ENCODE results near the gene ZBTB7A.

ZBTB7A gene

DNA sequence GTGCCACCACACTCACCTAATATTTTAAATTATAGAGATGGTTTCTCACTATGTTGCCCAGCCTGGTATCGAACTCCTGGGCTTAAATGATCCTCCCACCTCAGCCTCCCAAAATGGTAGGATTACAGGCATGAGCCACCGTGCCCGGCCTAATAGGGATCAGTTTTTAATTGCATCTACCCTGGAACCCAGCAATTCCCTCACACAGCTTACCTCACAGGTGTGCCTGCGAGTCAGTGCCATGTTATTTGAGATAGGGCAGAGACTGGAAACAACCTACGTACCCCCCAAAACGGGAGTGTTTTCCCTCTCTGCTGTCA lies 42.9 kb upstream of the ZBTB7A start:
- no peak overlapping the region for H3K4me3 ChIP-seq (ENCODE audit: low read depth, low read length)
- TF ChIP-seq, protein P1, sequence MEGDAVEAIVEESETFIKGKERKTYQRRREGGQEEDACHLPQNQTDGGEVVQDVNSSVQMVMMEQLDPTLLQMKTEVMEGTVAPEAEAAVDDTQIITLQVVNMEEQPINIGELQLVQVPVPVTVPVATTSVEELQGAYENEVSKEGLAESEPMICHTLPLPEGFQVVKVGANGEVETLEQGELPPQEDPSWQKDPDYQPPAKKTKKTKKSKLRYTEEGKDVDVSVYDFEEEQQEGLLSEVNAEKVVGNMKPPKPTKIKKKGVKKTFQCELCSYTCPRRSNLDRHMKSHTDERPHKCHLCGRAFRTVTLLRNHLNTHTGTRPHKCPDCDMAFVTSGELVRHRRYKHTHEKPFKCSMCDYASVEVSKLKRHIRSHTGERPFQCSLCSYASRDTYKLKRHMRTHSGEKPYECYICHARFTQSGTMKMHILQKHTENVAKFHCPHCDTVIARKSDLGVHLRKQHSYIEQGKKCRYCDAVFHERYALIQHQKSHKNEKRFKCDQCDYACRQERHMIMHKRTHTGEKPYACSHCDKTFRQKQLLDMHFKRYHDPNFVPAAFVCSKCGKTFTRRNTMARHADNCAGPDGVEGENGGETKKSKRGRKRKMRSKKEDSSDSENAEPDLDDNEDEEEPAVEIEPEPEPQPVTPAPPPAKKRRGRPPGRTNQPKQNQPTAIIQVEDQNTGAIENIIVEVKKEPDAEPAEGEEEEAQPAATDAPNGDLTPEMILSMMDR (conservative IDR thresholded peaks at IDR 0.05; ENCODE audit: low read depth, low read length) = no peak
- DNase-seq (ENCODE audit: low read depth) = no peak

DNA sequence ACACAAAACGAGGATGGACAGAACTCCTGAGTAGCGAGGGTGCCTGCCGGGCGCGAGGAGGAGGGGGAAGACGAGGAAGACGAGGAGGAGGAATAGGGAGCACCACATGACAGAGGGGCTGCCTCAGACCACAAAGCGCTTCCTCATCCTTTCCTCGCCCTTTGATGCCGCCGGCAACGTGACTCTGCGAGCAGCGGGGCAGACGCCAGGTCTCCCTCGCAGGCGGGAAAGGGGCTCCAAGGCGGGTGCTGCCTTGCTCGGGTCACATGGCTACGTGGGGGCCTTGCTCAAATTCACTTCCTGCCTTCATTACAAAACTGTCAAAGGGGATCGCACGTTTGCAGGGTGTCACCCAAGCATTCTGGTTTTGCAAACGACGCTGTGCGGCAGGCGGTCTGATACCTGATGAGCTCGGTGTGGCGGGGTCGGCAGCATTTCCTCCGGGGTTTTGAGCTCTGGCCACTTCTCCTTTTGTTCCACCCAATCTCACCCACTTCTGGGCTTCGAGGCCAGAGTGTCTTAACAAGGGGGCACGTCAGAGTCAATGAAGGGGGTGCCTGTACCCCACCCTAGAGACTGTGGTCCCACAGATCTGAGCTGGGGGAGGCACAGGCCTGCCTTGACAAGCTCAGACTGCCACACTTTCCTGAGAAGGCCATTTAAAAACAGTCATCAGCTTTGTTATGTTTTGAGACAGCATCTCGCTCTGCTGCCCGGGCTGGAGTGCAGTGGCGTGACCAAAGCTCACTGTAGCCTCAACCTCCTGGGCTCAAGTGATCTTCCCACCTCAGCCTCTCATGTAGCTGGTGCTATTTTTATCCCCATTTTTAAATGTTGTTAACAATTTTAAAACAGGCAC lies 42.3 kb upstream of the ZBTB7A start:
- no peak overlapping the region for H3K4me3 ChIP-seq (ENCODE audit: low read depth, low read length)
- TF ChIP-seq, protein P1 (conservative IDR thresholded peaks at IDR 0.05; ENCODE audit: low read depth, low read length) = no peak
- no peak for DNase-seq (ENCODE audit: low read depth)

DNA sequence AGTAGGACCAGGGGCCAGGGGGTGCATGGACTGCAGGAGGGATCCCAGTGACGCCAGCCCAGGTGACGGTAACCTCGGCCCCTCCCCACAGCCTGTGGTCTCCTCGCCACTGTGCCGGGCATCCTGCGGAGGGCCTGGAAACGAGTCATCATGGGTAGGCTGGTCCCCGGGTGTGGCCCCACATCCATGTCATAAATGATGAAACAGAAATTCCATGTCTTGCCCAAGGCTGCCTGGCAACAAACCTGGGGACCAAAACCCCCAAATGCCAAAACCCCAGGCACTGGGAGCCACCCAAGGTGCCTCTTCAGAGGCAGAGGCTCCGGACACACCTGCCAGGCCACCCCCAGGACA lies 36.4 kb upstream of the ZBTB7A start:
- no peak overlapping the region for H3K4me3 ChIP-seq (ENCODE audit: low read depth, low read length)
- DNase-seq (ENCODE audit: low read depth) = no peak
- TF ChIP-seq, protein P1 (conservative IDR thresholded peaks at IDR 0.05; ENCODE audit: low read depth, low read length) = no peak

DNA sequence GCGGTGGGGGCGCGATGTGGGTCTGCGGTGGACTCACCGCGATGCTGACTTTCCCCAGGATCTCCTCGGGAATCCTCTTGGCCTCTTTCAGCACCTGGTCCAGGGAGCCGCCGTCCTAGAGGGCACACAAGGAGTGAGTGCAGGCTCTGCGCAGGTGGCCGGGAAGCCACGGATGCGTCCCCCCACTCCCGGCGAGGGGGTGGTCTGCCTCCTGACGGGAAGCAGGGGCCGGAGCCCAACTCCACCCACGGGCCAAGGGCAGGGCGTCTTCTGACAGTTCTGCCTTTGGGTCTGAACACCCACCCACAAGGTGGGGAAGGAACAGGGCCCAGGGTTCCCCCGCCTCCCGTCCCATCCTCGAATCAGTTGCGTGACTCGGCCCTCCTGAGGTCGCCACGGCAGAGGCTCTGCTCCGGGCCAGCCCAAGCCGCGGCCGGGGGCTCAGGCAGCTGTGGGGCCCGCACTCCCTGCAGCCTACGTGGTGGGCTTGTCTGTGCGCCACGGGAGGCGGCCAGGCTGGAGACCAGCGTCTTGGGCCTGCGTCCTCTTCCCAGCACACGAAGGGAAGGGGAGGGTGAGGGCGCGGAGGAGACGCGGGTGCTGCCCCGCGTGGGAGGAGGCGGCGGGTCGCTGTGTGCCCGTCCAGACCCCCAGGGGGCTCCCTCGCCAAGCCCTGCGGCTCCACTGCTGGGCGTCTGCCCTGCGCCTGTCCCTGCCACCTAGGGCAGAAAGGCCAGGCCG lies 35.8 kb upstream of the ZBTB7A start:
- TF ChIP-seq, protein P1 (conservative IDR thresholded peaks at IDR 0.05; ENCODE audit: low read depth, low read length) = no peak
- DNase-seq (ENCODE audit: low read depth) = no peak
- no peak overlapping the region for H3K4me3 ChIP-seq (ENCODE audit: low read depth, low read length)

DNA sequence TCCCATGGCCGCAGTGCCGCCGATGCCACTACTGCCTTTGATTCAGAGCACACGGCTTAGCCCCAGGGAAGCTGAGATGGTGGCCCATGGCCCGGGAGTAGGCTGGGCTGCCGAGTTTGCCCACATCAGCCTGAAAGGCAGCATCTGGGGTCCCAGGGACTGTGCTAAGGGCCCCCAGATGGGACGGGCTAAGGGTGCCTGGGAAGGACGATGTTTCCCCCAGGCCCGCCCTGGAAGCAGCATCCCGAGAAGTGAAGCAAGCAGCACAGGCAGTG lies 34.7 kb upstream of the ZBTB7A start:
- DNase-seq (ENCODE audit: low read depth) = no peak
- TF ChIP-seq, protein P1 (conservative IDR thresholded peaks at IDR 0.05; ENCODE audit: low read depth, low read length) = no peak
- H3K4me3 ChIP-seq (ENCODE audit: low read depth, low read length) = no peak overlapping the region

DNA sequence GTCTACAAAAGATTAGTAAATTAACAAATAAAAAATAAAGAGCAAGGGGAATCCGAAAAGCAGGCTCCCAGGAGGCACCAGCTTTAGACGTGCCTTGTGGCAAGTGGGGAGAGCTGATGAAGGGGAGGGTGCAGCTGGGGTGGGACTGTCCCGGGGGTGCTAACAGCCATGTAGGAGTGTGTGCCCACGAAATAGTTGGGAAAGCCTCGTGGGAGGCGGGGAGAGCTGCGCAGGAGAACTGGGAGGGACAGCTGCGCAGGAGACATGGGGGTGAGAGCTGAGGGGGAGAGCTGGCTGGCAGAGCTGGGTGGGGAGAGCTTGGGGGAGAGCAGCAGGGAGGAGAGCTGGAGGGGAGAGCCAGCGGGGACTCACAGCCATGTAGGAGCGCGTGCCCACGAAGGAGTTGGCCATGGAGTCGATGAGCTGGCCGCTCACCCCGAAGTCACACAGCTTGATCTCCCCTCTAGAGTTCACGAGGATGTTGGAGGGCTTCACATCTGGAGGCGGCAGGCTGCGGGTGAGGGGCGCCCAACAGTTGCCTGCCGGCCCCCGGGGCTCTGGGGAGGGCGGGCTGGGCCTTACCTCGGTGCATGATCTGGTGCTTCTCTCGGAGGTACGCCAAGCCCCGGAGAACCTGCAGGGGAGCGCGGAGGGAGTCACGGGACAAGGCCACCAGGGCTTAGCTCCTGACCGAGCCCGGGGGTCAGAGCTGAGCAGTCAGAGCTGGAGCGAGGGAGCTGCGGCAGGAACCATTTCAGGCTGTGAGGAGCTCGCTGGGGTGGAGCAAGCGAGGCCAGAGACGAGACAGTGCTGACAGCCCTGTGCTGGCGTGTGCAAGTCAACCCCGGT lies 34.2 kb upstream of the ZBTB7A start:
- DNase-seq (ENCODE audit: low read depth) = no peak
- TF ChIP-seq, protein P1 (conservative IDR thresholded peaks at IDR 0.05; ENCODE audit: low read depth, low read length) = no peak
- H3K4me3 ChIP-seq (ENCODE audit: low read depth, low read length) = no peak overlapping the region

Data from choroid plexus epithelial cell (primary cell).